ENCODE results near the gene RNASEH2C. TPM values are rescaled to one million over a fixed set of nuclear protein-coding genes. Genes with fewer than 3 reads are reported as not detected.
"Not testable (repeated sequence)": the region's sequence is repeated elsewhere in the genome, so short reads cannot be mapped to it uniquely, and the experiment has no call there.

The RNASEH2C gene
- total RNA-seq, 1 donor from 2014 or later: 155 TPM

GRCh38 chr11:65696802-65697552 is 23.6 kb downstream of the RNASEH2C start:
- no peaks in the 10 kb centered on the region for H3K36me3 ChIP-seq
- H3K9me3 ChIP-seq: no peaks in the 10 kb centered on the region
- no peak overlapping the region for H3K27ac ChIP-seq
- intact Hi-C loops (cut with DNase I): no loop called here
- H3K4me3 ChIP-seq: no peak overlapping the region
- no peak for TF ChIP-seq CTCF (IDR thresholded peaks at IDR 0.05)
- no peak for DNase-seq (ENCODE audit: low spot score in 2 of 2)
- no peaks in the 10 kb centered on the region for H3K4me1 ChIP-seq
- no peaks in the 10 kb centered on the region for H3K27me3 ChIP-seq

- Histone ChIP-seq H3K27ac (no peak overlapping the region), H3K9me3 (no peaks in the 10 kb centered on the region), H3K27me3 (no peaks in the 10 kb centered on the region), H3K4me1 (no peaks in the 10 kb centered on the region), H3K4me3 (no peak overlapping the region), H3K36me3 (no peaks in the 10 kb centered on the region)
- no peak for DNase-seq (ENCODE audit: low spot score in 2 of 2)
- intact Hi-C loops (cut with DNase I): no loop called here
- no peak for TF ChIP-seq CTCF (IDR thresholded peaks at IDR 0.05)
Measured at GRCh38 chr11:65695459-65696241, 24.9 kb downstream of the RNASEH2C start.

GRCh38 chr11:65692367-65692766 is 28.2 kb downstream of the RNASEH2C start:
- H3K9me3 ChIP-seq: no peaks in the 10 kb centered on the region
- no peak for DNase-seq (ENCODE audit: low spot score in 2 of 2)
- H3K4me3 ChIP-seq: no peak overlapping the region
- H3K27ac ChIP-seq: no peak overlapping the region
- no peak for TF ChIP-seq CTCF (IDR thresholded peaks at IDR 0.05)
- H3K4me1 ChIP-seq: no peaks in the 10 kb centered on the region
- H3K27me3 ChIP-seq: no peaks in the 10 kb centered on the region
- intact Hi-C loops (cut with DNase I): no loop called here
- no peaks in the 10 kb centered on the region for H3K36me3 ChIP-seq

- H3K4me3 ChIP-seq; intact Hi-C loops (cut with DNase I); H3K27me3 ChIP-seq; H3K4me1 ChIP-seq; DNase-seq (ENCODE audit: low spot score in 2 of 2); H3K27ac ChIP-seq; H3K36me3 ChIP-seq; H3K9me3 ChIP-seq: not testable (repeated sequence)
Measured at GRCh38 chr11:65691847-65692246, 28.8 kb downstream of the RNASEH2C start.

GRCh38 chr11:65685981-65686380 is 34.6 kb downstream of the RNASEH2C start:
- no peaks in the 10 kb centered on the region for H3K4me1 ChIP-seq
- no peak for DNase-seq (ENCODE audit: low spot score in 2 of 2)
- no peaks in the 10 kb centered on the region for H3K27me3 ChIP-seq
- intact Hi-C loops (cut with DNase I): no loop called here
- no peaks in the 10 kb centered on the region for H3K9me3 ChIP-seq
- TF ChIP-seq CTCF (IDR thresholded peaks at IDR 0.05): no peak
- H3K36me3 ChIP-seq: no peaks in the 10 kb centered on the region
- no peak overlapping the region for H3K4me3 ChIP-seq
- H3K27ac ChIP-seq: no peak overlapping the region

GRCh38 chr11:65683480-65683879 is 37.1 kb downstream of the RNASEH2C start:
- DNase-seq (ENCODE audit: low spot score in 2 of 2); H3K27ac ChIP-seq; H3K27me3 ChIP-seq; H3K4me1 ChIP-seq; H3K9me3 ChIP-seq; intact Hi-C loops (cut with DNase I); H3K4me3 ChIP-seq; H3K36me3 ChIP-seq: not testable (repeated sequence)
